ENCODE results near the gene DNALI1. TPM values are rescaled to one million over a fixed set of nuclear protein-coding genes. Genes with fewer than 3 reads are reported as not detected.

The DNALI1 gene
- total and polyA plus RNA-seq, 2 of the 8 experiments (the other 6 are each of a cell fraction or from before 2014, with no cell fraction given) = 8.9 to 11.3 TPM

DNA sequence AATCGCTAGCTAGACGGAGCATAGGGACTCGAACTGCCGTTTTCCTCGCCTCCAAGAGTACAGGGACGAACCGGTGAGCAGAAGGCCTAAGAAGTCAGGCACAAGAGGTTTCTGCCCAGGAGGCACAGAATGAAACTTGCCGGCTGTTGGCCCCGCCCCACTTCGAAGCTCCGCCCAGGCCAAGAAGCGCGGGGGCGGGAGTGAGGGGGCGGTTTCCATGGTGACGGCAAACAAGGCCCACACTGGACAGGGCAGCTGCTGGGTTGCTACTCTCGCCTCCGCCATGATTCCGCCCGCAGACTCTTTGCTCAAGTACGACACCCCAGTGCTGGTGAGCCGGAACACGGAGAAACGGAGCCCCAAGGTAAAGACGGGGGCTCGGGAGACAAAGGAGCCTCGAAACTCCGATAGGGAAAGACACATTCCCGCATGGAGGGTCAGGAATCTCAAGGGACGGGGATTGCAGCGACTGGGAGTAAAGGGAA, at the start of gene DNALI1 (continued):
- TF ChIP-seq, protein P1, sequence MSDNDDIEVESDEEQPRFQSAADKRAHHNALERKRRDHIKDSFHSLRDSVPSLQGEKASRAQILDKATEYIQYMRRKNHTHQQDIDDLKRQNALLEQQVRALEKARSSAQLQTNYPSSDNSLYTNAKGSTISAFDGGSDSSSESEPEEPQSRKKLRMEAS (IDR thresholded peaks at IDR 0.05) = peak; percentile 85
- TF ChIP-seq CTBP2 (IDR thresholded peaks at IDR 0.05; ENCODE audit: borderline replicate concordance, insufficient read depth, insufficient read length, low read length) (no peak), POLR2AphosphoS5 (IDR thresholded peaks at IDR 0.05; ENCODE audit: low read depth, low read length) (peak; percentile 55; the same call in 1 of the 2 replicates), RFX5 (IDR thresholded peaks at IDR 0.05; ENCODE audit: borderline replicate concordance, low read depth, low read length) (no peak), POU5F1 (IDR thresholded peaks at IDR 0.05; ENCODE audit: low read depth, low read length) (no peak), SP4 (IDR thresholded peaks at IDR 0.05; ENCODE audit: low read length) (no peak), KDM4A (IDR thresholded peaks at IDR 0.05; ENCODE audit: low read depth, low read length, severe bottlenecking) (peak; percentile 67), PHF8 (conservative IDR thresholded peaks at IDR 0.05; ENCODE audit: low read depth, low read length) (peak; percentile 48; the same call in 1 of the 2 replicates), ZNF274 (IDR thresholded peaks at IDR 0.05; ENCODE audit: borderline replicate concordance, extremely low read depth, low read length) (no peak), KDM5A (IDR thresholded peaks at IDR 0.05; ENCODE audit: low read length) (no peak), TBP (IDR thresholded peaks at IDR 0.05; ENCODE audit: low read depth, low read length) (no peak), RAD21 (IDR thresholded peaks at IDR 0.05 in 1 of 2, conservative IDR thresholded peaks at IDR 0.05 in 1 of 2; ENCODE audit: low read depth in 2 of 2, low read length in 2 of 2) (no peak), CEBPB (IDR thresholded peaks at IDR 0.05; ENCODE audit: low read depth, low read length) (no peak), POLR2A (IDR thresholded peaks at IDR 0.05; ENCODE audit: control extremely low read depth in 1 of 2, low read depth in 2 of 2, low read length in 2 of 2) (peak; percentile 24 to 63), CHD1 (IDR thresholded peaks at IDR 0.05; ENCODE audit: low read depth, low read length) (no peak), GTF2F1 (IDR thresholded peaks at IDR 0.05; ENCODE audit: borderline replicate concordance, low read depth, low read length) (no peak), TAF1 (IDR thresholded peaks at IDR 0.05; ENCODE audit: low read depth, low read length) (peak; percentile 42; the same call in 1 of the 2 replicates), JUN (IDR thresholded peaks at IDR 0.05; ENCODE audit: low read depth, low read length) (no peak), FOSL1 (IDR thresholded peaks at IDR 0.05; ENCODE audit: insufficient read depth, low read depth, low read length) (no peak), RBBP5 (IDR thresholded peaks at IDR 0.05; ENCODE audit: borderline replicate concordance, low read depth, low read length) (no peak), ASH2L (IDR thresholded peaks at IDR 0.05; ENCODE audit: low read length) (peak; percentile 51), SIX5 (IDR thresholded peaks at IDR 0.05; ENCODE audit: low read depth, low read length) (no peak), SIN3A (conservative IDR thresholded peaks at IDR 0.05 in 1 of 2, IDR thresholded peaks at IDR 0.05 in 1 of 2; ENCODE audit: low read depth in 1 of 2, low read length in 2 of 2) (peak in 1 of 2 experiments; percentile 87; a peak in 1 of 4 replicates), KDM1A (IDR thresholded peaks at IDR 0.05; ENCODE audit: borderline replicate concordance, low read length) (no peak), TEAD4 (IDR thresholded peaks at IDR 0.05; ENCODE audit: low read depth, low read length) (0 out of 2 replicates have a peak, but pooled peaks have one; percentile 10)
- TF ChIP-seq, protein P2, sequence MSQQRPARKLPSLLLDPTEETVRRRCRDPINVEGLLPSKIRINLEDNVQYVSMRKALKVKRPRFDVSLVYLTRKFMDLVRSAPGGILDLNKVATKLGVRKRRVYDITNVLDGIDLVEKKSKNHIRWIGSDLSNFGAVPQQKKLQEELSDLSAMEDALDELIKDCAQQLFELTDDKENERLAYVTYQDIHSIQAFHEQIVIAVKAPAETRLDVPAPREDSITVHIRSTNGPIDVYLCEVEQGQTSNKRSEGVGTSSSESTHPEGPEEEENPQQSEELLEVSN (IDR thresholded peaks at IDR 0.05) = peak; percentile 73
